Activated CD4-positive, alpha-beta memory T cell treated with anti-CD3 and anti-CD28 coated beads for 36 hours (primary cell): ENCODE results near the gene HEPN1. TPM values are rescaled to one million over a fixed set of nuclear protein-coding genes. Genes with fewer than 3 reads are reported as not detected.
A peak's percentile ranks its signal among the peaks of the same experiment; 100 is the strongest.
"Not testable (repeated sequence)": the region's sequence is repeated elsewhere in the genome, so short reads cannot be mapped to it uniquely, and the experiment has no call there.

Source experiments
- CTCF ChIA-PET: fragments of 350-600 bp; sonication (Branson Sonifier 250); formaldehyde crosslinking; loops from one replicate; lab custom pipeline; 2021; ENCODE audit warnings: antibody characterized with exemption, inconsistent platforms; lab: Charles Lee
- POLR2A ChIA-PET: fragments of 350-600 bp; sonication (Branson Sonifier 250); formaldehyde crosslinking; loops from one replicate; lab custom pipeline; 2021; ENCODE audit warnings: antibody characterized with exemption; lab: Charles Lee
- DNase-seq: peaks from one replicate; pipeline ENCODE4 v3.0.0-alpha.2; 2020
- H3K27ac Mint-ChIP-seq: one replicate; pipeline ENCODE4 v1.8.0; 2021; ENCODE audit warnings: mixed read lengths
- H3K27me3 Mint-ChIP-seq: one replicate; pipeline ENCODE4 v1.8.0; 2021; ENCODE audit warnings: mixed read lengths
- H3K36me3 Mint-ChIP-seq: one replicate; pipeline ENCODE4 v1.8.0; 2021; ENCODE audit warnings: mixed read lengths
- H3K4me1 Mint-ChIP-seq: one replicate; pipeline ENCODE4 v1.8.0; 2021; ENCODE audit warnings: low read depth, mixed read lengths
- H3K4me3 Mint-ChIP-seq: one replicate; pipeline ENCODE4 v1.8.0; 2021; ENCODE audit warnings: mild to moderate bottlenecking, mixed read lengths
- H3K9me3 Mint-ChIP-seq: one replicate; pipeline ENCODE4 v1.8.0; 2021; ENCODE audit warnings: mixed read lengths
- intact Hi-C: fragments of 100-400 bp; cut with micrococcal nuclease; formaldehyde crosslinking; loops from one replicate; pipeline ENCODE4 v1.15.1; 2023
- total RNA-seq, 2 experiments: library from RNA; stranded (reverse); gene quantifications; one replicate each; pipeline ENCODE4 v1.2.3, GENCODE V29; 2021

The HEPN1 gene
- total RNA-seq, 2 experiments from 2014 or later = not detected

DNA sequence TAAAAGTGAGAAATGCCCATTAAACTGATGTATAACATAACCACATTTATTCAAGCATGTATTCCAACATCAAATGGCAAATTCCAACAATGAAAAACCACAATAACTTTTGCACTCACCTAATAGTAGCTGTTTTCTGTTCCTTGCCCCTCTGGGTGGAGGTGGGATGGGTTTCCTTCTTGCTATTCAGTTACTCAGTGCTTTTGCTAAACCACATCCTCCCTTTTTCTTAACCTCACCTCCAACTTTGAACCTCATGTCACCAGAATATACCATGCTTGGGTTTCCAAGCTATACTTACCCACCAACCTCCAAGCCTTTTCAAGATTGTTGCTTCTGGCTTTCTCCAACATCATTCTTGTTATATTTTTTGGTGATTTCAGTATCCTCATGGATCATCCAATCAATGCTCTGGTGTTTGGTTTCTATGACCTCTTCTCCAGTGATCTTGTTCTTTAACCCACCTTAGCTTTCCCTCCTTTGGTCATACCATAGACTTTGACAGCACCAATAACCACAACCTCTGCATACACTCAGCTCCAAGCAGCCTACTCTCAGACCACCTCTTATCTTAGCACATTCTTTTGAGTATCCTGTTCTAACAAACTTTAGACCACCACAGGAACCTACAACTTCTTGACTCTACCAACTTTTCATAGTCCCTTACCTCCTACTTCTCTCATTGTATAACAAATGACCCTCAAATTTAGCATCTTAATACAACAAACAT lies 31.7 kb downstream of the HEPN1 start:
- intact Hi-C loops = loop anchor here (5.0 to 10.0 kb wide), 4 partner anchors 203 to 934 kb away; partner anchors contain the start of genes HYLS1, SIAE, SPA17 and TBRG1
- Mint-ChIP-seq H3K27me3 (no peaks in the 10 kb centered on the region), H3K27ac (no peak overlapping the region), H3K4me1 (peaks cover 8% of the 10 kb centered on the region), H3K36me3 (peaks cover 3% of the 10 kb centered on the region), H3K4me3 (no peak overlapping the region), H3K9me3 (peaks cover 9% of the 10 kb centered on the region)
- ChIA-PET POLR2A (interaction anchor here (0.6 kb wide), 1 partner anchor 350 kb away, joined by 3 read pairs; no protein-coding TSS in a partner anchor), CTCF (interaction anchor here (0.7 to 2.8 kb wide), 3 partner anchors 74 to 277 kb away, joined by 3 to 7 read pairs (median 6); partner anchors contain the start of genes SIAE and SPA17)
- DNase-seq = peak; percentile 16

GRCh38 chr11:124951341-124951740 lies 32.3 kb downstream of the HEPN1 start:
- H3K27me3 Mint-ChIP-seq = no peaks in the 10 kb centered on the region
- ChIA-PET CTCF (interaction anchor here (2.1 kb wide), 1 partner anchor 75 kb away, joined by 6 read pairs; no protein-coding TSS in a partner anchor), POLR2A (no interaction called here)
- intact Hi-C loops = loop anchor here (5.0 to 10.0 kb wide), 4 partner anchors 204 to 933 kb away; partner anchors contain the start of genes HYLS1, SIAE, SPA17 and TBRG1
- no peak overlapping the region for H3K4me3 Mint-ChIP-seq
- peaks cover 8% of the 10 kb centered on the region for H3K4me1 Mint-ChIP-seq
- peaks cover 3% of the 10 kb centered on the region for H3K36me3 Mint-ChIP-seq
- DNase-seq = no peak
- no peak overlapping the region for H3K27ac Mint-ChIP-seq
- peaks cover 9% of the 10 kb centered on the region for H3K9me3 Mint-ChIP-seq

- intact Hi-C loops = loop anchor here (1.0 to 10.0 kb wide), 7 partner anchors 31 to 931 kb away; partner anchors contain the start of genes HYLS1, SIAE, SPA17 and TBRG1
- peak; percentile 97 for DNase-seq
- ChIA-PET POLR2A (interaction anchor here (0.6 to 1.9 kb wide), 4 partner anchors 78 to 1210 kb away, joined by 3 to 12 read pairs (median 4); partner anchors contain the start of gene TMEM218), CTCF (interaction anchor here (0.9 to 7.3 kb wide), 6 partner anchors 8 to 188 kb away, joined by 3 to 66 read pairs (median 8); no protein-coding TSS in a partner anchor)
- Mint-ChIP-seq H3K36me3 (peaks cover 2% of the 10 kb centered on the region), H3K27ac (no peak within 1 kb of the TSS), H3K27me3 (no peaks in the 10 kb centered on the region), H3K4me3 (no peak within 1 kb of the TSS), H3K9me3 (peaks cover 3% of the 10 kb centered on the region), H3K4me1 (peaks cover 8% of the 10 kb centered on the region)
Observed at GRCh38 chr11:124953753-124954589, 34.9 kb downstream of the HEPN1 start, which contains the start of gene CCDC15. Gene CCDC15 (plus strand): TSS chr11:124954202. CDS start chr11:124954733, 531 bp downstream.

- H3K4me3 Mint-ChIP-seq = no peak overlapping the region
- no peaks in the 10 kb centered on the region for H3K27me3 Mint-ChIP-seq
- no peaks in the 10 kb centered on the region for H3K36me3 Mint-ChIP-seq
- CTCF ChIA-PET = interaction anchor here (1.3 to 7.3 kb wide), 4 partner anchors 12 to 187 kb away, joined by 3 to 66 read pairs (median 14); no protein-coding TSS in a partner anchor
- intact Hi-C loops = loop anchor here (1.0 to 10.0 kb wide), 7 partner anchors 32 to 930 kb away; partner anchors contain the start of genes HYLS1, SIAE, SPA17 and TBRG1
- no peak overlapping the region for H3K27ac Mint-ChIP-seq
- DNase-seq = no peak
- POLR2A ChIA-PET = interaction anchor here (1.1 to 1.9 kb wide), 2 partner anchors 78 to 157 kb away, joined by 5 to 12 read pairs; partner anchors contain the start of gene TMEM218
- H3K9me3 Mint-ChIP-seq = no peaks in the 10 kb centered on the region
- peaks cover 4% of the 10 kb centered on the region for H3K4me1 Mint-ChIP-seq
Observed at GRCh38 chr11:124954590-124954955, 35.5 kb downstream of the HEPN1 start.

DNA sequence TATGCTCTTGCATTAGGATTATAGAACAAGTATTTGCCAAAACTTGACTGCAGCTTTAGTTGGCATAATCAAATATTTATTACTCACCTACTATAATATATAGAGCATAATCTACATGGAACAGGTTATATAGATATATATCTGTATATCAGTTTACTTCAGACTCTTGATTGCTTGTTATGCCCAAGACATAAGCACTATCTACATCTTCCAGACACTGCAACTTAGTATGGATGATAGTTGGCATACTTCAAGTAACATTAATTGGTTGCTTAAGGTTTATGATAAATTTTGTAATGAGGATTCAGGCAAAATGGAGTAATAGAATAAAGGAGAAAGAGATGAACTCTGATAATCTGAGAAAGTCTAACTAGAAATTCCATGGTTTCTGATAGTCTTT lies 36.0 kb downstream of the HEPN1 start:
- no peak overlapping the region for H3K4me3 Mint-ChIP-seq
- H3K36me3 Mint-ChIP-seq = no peaks in the 10 kb centered on the region
- H3K4me1 Mint-ChIP-seq = peaks cover 4% of the 10 kb centered on the region
- CTCF ChIA-PET = interaction anchor here (1.0 to 7.3 kb wide), 3 partner anchors 79 to 210 kb away, joined by 4 to 66 read pairs (median 21); no protein-coding TSS in a partner anchor
- H3K9me3 Mint-ChIP-seq = no peaks in the 10 kb centered on the region
- intact Hi-C loops = loop anchor here (2.0 to 10.0 kb wide), 2 partner anchors 32 to 930 kb away; partner anchors contain the start of gene HYLS1
- DNase-seq = no peak
- H3K27me3 Mint-ChIP-seq = no peaks in the 10 kb centered on the region
- POLR2A ChIA-PET = interaction anchor here (1.9 kb wide), 1 partner anchor 157 kb away, joined by 12 read pairs; the partner anchor contains the start of gene TMEM218
- H3K27ac Mint-ChIP-seq = no peak overlapping the region

DNA sequence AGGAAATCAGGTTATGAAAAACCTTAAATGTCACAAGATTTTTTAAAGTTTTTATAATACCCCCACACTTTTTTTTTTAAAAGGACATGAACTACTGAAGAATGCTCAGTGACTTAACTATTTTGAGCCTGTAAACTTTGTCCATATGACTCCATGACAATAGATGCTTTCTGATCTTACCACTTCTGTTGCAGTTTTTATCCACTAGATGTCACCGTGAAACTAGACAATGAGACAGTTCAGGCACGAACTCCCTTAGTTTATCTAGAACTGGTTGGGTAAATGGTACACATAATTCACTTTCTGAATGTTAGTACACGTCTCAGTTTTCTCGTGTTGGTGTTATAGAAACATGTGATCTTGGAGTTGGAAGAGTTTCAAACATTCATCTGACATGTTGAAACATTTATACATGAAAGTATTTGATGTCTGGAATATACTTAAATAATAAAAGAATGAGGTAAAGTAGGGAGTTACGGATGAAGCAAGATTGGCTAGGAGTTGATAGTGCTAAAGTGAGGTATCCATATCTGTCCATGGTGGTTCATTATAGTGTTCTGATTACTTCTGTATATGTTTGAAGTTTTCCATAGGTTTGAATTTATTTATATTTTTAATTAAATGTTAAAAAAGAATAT lies 43.0 kb downstream of the HEPN1 start:
- Mint-ChIP-seq H3K27ac (no peak overlapping the region), H3K36me3 (no peaks in the 10 kb centered on the region), H3K4me1 (no peaks in the 10 kb centered on the region), H3K9me3 (no peaks in the 10 kb centered on the region), H3K27me3 (no peaks in the 10 kb centered on the region), H3K4me3 (no peak overlapping the region)
- ChIA-PET CTCF (interaction anchor here (0.7 to 1.4 kb wide), 2 partner anchors 9 to 161 kb away, joined by 3 to 4 read pairs; no protein-coding TSS in a partner anchor), POLR2A (no interaction called here)
- intact Hi-C loops = loop anchor here (1.0 to 2.0 kb wide), 2 partner anchors 179 to 387 kb away; no protein-coding TSS in a partner anchor
- DNase-seq = no peak

DNA sequence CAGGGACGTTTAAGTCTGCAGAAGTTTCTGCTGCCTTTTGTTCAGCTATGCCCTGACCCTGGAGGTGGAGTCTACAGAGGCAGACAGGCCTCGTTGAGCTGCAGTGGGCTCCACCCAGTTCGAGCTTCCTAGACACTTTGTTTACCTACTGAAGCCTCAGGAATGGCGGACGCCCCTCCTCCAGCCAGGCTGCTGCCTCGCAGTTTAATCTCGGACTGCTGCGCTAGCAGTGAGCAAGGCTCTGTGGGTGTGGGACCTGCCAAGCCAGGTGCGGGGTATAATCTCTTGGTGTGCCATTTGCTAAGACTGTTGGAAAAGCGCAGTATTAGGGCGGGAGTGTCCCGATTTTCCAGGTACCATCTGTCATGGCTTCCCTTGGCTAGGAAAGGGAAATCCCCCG lies 49.1 kb downstream of the HEPN1 start:
- CTCF ChIA-PET, H3K9me3 Mint-ChIP-seq: not testable (repeated sequence)

More for the DNA sequence above, 49.1 kb downstream of the HEPN1 start:
- H3K36me3 Mint-ChIP-seq, POLR2A ChIA-PET, DNase-seq, H3K4me3 Mint-ChIP-seq, intact Hi-C loops, H3K27ac Mint-ChIP-seq, H3K27me3 Mint-ChIP-seq, H3K4me1 Mint-ChIP-seq: not testable (repeated sequence)

Other genes starting within 250 kb of the HEPN1 start
- 10 to 100 TPM; 11.8 to 12.1 TPM for gene SIAE, start 245.5 kb upstream of the HEPN1 start, total RNA-seq
- gene SPA17, start 245.3 kb upstream of the HEPN1 start, total RNA-seq = 1 to 10 TPM; 5.0 to 6.7 TPM
- 10 to 100 TPM; 15.3 to 17.0 TPM for gene NRGN, start 179.3 kb upstream of the HEPN1 start, total RNA-seq
- gene VSIG2, start 167.0 kb upstream of the HEPN1 start, total RNA-seq = under 1 TPM; 0.31 to 0.34 TPM
- under 1 TPM; 0.64 to 0.75 TPM for gene ESAM, start 157.0 kb upstream of the HEPN1 start, total RNA-seq
- gene MSANTD2, start 118.8 kb upstream of the HEPN1 start, total RNA-seq = 1 to 10 TPM; 6.1 to 6.4 TPM
- gene ROBO3, start 53.8 kb upstream of the HEPN1 start, total RNA-seq = 10 to 100 TPM in 1 of 2 experiments, 1 to 10 TPM in 1; 9.0 to 10.4 TPM
- gene ROBO4, start 21.4 kb upstream of the HEPN1 start, total RNA-seq = not detected
- not detected for gene HEPACAM, start 16.8 kb downstream of the HEPN1 start, total RNA-seq
- 1 to 10 TPM; 5.6 to 6.4 TPM for gene CCDC15, start 35.0 kb downstream of the HEPN1 start, total RNA-seq
- under 1 TPM; 0.46 to 0.93 TPM for gene SLC37A2, start 144.1 kb downstream of the HEPN1 start, total RNA-seq
- 10 to 100 TPM; 12.8 to 14.8 TPM for gene TMEM218, start 192.4 kb downstream of the HEPN1 start, total RNA-seq
- gene PKNOX2, start 245.5 kb downstream of the HEPN1 start, total RNA-seq = not detected